Tibial nerve (tissue), 4 donors: ENCODE data around the gene GPX5. TPM values are rescaled to one million over a fixed set of nuclear protein-coding genes. Genes with fewer than 3 reads are reported as not detected.
"Not testable (repeated sequence)": the region's sequence is repeated elsewhere in the genome, so short reads cannot be mapped to it uniquely, and the experiment has no call there.

Experiments used
- DNase-seq, 2 donors: peaks; one replicate each; pipeline ENCODE4 v3.0.0-alpha.2; 2019; ENCODE audit warnings: low spot score in 2 of 2
- H3K27ac ChIP-seq, 4 donors: fragments of 200-600 bp; sonication (generic) in 3 of 4; one replicate each; pipeline ENCODE4 v1.5.1; 2017 to 2019; ENCODE audit warnings: mild to moderate bottlenecking in 1 of 4
- H3K27me3 ChIP-seq, 2 donors: fragments of 200-600 bp; sonication (generic) in 1 of 2; one replicate each; pipeline versions ENCODE4 v1.5.1 to v1.6.0; 2017 to 2019
- H3K36me3 ChIP-seq, 3 donors: fragments of 200-600 bp; sonication (generic); one replicate each; pipeline ENCODE4 v1.5.1; 2018 to 2019
- H3K4me1 ChIP-seq, 4 donors: fragments of 200-600 bp; sonication (generic) in 3 of 4; one replicate each; pipeline ENCODE4 v1.5.1; 2017 to 2019
- H3K4me3 ChIP-seq, 4 donors: fragments of 200-600 bp; sonication (generic) in 3 of 4; one replicate each; pipeline ENCODE4 v1.5.1; 2017 to 2019; ENCODE audit warnings: mild to moderate bottlenecking in 1 of 4, moderate library complexity in 1 of 4
- H3K9me3 ChIP-seq, 4 donors: fragments of 200-600 bp; sonication (generic) in 3 of 4; one replicate each; pipeline ENCODE4 v1.5.1; 2017 to 2019
- EP300 ChIP-seq, 2 donors: sonication (generic); formaldehyde crosslinking; IDR thresholded peaks; one replicate each; pipeline ENCODE4 v1.6.1; 2017; ENCODE audit warnings: antibody characterized with exemption in 2 of 2, mild to moderate bottlenecking in 1 of 2
- POLR2A ChIP-seq, 2 donors: fragments of 450-650 bp; IDR thresholded peaks; one replicate each; pipeline ENCODE4 v1.6.1; 2017; ENCODE audit warnings: antibody characterized with exemption in 2 of 2, mild to moderate bottlenecking in 2 of 2, moderate library complexity in 2 of 2
- WGBS, 2 donors: methylation state at CpG; one replicate each; pipeline ENCODE4 v1.1.5; 2018; 5-methylcytosine and 5-hydroxymethylcytosine counted together
- total RNA-seq, 4 donors: library from RNA; depleted of rRNA; stranded (reverse); fragments of >200 nt; gene quantifications; one replicate each; pipeline ENCODE4 v1.1.0, GENCODE V29; 2016
- TF ChIP-seq, protein P1 (sequence below), 5 experiments: fragments of 200-600 bp in 3 of 5; fragments of 450-650 bp in 2 of 5; sonication (generic) in 3 of 5; IDR thresholded peaks; one replicate each; pipeline ENCODE4 v1.5.1; 2016 to 2019; ENCODE audit warnings: antibody characterized with exemption in 5 of 5, mild to moderate bottlenecking in 3 of 5, moderate library complexity in 2 of 5

GPX5 gene
- total RNA-seq, 4 donors from 2014 or later = not detected

DNA sequence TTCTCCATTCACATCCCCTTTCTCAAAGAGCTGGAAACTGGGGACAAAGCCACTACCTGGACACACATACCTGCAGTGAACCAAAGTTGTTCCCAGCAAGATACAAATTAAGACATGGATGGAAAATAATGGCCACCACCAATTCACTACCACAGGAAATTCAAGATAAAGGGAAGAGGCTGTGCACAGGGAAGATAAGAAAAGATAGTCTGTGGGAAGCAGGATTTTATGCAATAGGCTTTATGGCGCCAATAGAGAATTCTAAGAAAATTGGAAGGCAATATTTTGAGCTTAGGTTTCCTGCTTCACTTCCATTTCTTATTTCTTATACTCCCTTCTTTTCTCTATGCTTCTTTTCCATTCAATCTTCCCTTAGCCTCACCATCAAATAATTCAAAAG, 19.9 kb upstream of the GPX5 start:
- H3K27me3 ChIP-seq = no peaks in the 10 kb centered on the region
- H3K36me3 ChIP-seq = no peaks in the 10 kb centered on the region
- no peak overlapping the region for H3K4me3 ChIP-seq
- H3K4me1 ChIP-seq = no peaks in the 10 kb centered on the region
- no peak for DNase-seq
- H3K27ac ChIP-seq = no peak overlapping the region
- H3K9me3 ChIP-seq = no peaks in the 10 kb centered on the region
- TF ChIP-seq POLR2A (IDR thresholded peaks at IDR 0.05) = no peak
- TF ChIP-seq, protein P1, sequence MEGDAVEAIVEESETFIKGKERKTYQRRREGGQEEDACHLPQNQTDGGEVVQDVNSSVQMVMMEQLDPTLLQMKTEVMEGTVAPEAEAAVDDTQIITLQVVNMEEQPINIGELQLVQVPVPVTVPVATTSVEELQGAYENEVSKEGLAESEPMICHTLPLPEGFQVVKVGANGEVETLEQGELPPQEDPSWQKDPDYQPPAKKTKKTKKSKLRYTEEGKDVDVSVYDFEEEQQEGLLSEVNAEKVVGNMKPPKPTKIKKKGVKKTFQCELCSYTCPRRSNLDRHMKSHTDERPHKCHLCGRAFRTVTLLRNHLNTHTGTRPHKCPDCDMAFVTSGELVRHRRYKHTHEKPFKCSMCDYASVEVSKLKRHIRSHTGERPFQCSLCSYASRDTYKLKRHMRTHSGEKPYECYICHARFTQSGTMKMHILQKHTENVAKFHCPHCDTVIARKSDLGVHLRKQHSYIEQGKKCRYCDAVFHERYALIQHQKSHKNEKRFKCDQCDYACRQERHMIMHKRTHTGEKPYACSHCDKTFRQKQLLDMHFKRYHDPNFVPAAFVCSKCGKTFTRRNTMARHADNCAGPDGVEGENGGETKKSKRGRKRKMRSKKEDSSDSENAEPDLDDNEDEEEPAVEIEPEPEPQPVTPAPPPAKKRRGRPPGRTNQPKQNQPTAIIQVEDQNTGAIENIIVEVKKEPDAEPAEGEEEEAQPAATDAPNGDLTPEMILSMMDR (IDR thresholded peaks at IDR 0.05) = no peak
- TF ChIP-seq EP300 (IDR thresholded peaks at IDR 0.05) = no peak
- WGBS, 2 donors = 86 to 91% methylated on average over 1 of the region's 1 CpG

DNA sequence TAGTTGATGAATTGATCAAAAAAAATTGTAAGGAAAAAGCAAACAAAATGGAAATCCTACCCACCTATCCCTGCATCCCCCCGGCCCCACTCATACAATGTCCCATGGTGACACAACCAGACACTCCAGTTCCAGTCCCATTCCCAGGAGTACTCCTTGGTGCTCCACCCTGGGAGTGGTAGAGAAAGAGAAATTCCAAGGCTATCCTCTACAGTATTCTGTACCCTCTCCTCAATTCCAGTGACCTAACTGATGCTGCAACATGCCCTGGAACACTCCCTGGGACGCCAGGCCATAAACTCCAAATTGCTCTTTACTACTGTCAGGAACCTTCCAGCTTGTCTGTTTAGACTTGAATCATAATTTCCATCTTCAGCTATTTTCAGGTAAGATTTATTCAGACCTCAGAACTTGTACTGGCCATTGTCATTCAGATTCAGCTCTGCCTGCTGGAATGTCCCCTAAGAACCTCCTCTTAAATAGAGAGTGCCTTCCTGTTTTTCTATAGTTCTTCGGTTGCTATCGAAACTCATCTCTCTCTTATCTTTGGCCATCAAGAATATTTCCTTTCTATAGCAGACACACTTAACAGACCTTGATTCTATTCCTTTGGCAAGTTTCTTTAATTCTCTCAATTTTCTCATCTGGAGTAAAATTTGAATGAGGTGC, 18.7 kb upstream of the GPX5 start:
- H3K4me3 ChIP-seq = no peak overlapping the region
- no peaks in the 10 kb centered on the region for H3K4me1 ChIP-seq
- no peaks in the 10 kb centered on the region for H3K36me3 ChIP-seq
- no peak overlapping the region for H3K27ac ChIP-seq
- no peak for DNase-seq
- peaks cover 0 to 3% (median 0%) of the 10 kb centered on the region in 4 donors for H3K9me3 ChIP-seq
- 63 to 71% methylated on average over 4 of the region's 4 CpGs for WGBS, 2 donors
- no peak for TF ChIP-seq EP300 (IDR thresholded peaks at IDR 0.05)
- no peak for TF ChIP-seq POLR2A (IDR thresholded peaks at IDR 0.05)
- H3K27me3 ChIP-seq = no peaks in the 10 kb centered on the region

DNA sequence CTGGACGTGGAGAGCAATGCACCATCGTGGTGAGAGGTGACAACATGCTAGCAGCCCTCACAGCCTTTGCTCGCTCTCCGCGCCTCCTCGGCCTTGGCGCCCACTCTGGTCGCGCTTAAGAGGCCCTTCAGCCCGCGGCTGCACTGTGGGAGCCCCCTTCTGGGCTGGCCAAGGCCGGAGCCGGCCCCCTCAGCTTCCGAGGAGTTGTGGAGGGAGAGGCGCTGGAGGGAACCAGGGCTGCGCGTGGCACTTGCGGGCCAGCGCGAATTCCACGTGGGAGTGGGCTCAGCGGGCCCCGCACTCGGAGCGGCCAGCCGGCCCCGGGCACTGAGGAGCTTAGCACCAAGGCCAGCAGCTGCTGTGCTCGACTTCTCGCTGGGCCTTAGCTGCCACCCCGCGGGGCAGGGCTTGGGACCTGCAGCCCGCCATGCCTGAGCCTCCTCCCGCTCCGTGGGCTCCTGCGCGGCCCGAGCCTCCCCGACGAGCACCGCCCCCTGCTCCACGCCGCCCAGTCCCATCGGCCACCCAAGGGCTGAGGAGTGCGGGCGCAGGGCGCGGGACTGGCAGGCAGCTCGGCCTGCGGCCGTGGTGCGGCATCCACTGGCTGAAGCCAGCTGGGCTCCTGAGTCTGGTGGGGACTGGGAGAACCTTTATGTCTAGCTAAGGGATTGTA, 13.9 kb upstream of the GPX5 start:
- Histone ChIP-seq H3K9me3 (peaks cover 0 to 3% (median 0%) of the 10 kb centered on the region in 4 donors), H3K4me3 (no peak overlapping the region), H3K36me3 (no peaks in the 10 kb centered on the region), H3K4me1 (no peaks in the 10 kb centered on the region), H3K27me3 (no peaks in the 10 kb centered on the region), H3K27ac (no peak overlapping the region)
- 95 to 96% methylated on average over 19 to 28 of the region's 51 CpGs for WGBS, 2 donors
- TF ChIP-seq EP300 (IDR thresholded peaks at IDR 0.05) (no peak), POLR2A (IDR thresholded peaks at IDR 0.05) (no peak)
- TF ChIP-seq, protein P1 (IDR thresholded peaks at IDR 0.05) = no peak
- no peak for DNase-seq

DNA sequence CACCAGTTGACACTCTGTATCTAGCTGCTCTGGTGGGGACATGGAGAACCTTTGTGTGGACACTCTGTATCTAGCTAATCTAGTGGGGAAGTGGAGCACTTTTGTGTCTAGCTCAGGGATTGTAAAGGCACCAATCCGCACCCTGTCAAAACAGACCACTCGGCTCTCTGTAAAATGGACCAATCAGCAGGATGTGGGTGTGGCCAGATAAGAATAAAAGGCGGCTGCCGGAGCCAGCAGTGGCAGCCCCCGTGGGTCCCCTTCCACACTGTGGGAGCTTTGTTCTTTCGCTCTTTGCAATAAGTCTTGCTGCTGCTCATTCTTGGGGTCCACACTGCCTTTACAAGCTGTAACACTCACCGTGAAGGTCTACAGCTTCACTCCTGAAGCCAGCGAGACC, 13.3 kb upstream of the GPX5 start:
- not testable (repeated sequence) for H3K27ac ChIP-seq, H3K36me3 ChIP-seq, H3K4me1 ChIP-seq, H3K9me3 ChIP-seq, DNase-seq, H3K4me3 ChIP-seq, H3K27me3 ChIP-seq
- 79 to 85% methylated on average over 8 of the region's 8 CpGs for WGBS, 2 donors

DNA sequence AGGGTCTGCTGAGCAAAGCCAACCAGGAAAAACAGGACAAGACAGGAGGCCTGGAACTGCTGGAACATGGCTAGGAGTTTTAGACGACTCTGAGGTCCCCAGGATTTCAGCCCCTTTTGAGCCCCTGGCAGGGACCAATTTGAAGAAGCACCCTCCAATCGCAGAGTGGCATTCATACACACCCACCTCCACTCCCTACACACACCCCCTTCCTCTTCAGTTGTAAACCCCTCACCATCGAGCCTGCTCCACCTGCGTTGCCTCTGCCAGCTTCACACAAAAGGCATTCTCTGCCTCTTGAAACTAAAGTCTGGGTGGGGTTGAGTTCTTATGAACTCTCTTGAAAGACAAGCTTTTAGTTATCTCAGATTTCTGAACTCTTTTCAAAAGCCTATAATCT, 10.0 kb upstream of the GPX5 start, which contains the start of gene GPX6:
GPX6 (minus strand) TSS at position 118 of the 400 bp plus-strand sequence; CDS start at position 68, 50 bp downstream.
- Histone ChIP-seq H3K4me3 (no peak within 1 kb of the TSS), H3K27ac (no peak within 1 kb of the TSS), H3K36me3 (no peaks in the 10 kb centered on the region), H3K27me3 (no peaks in the 10 kb centered on the region), H3K4me1 (no peaks in the 10 kb centered on the region), H3K9me3 (peaks cover 0 to 3% (median 0%) of the 10 kb centered on the region in 4 donors)
- TF ChIP-seq, protein P1 (IDR thresholded peaks at IDR 0.05) = no peak
- TF ChIP-seq POLR2A (IDR thresholded peaks at IDR 0.05) (no peak), EP300 (IDR thresholded peaks at IDR 0.05) (no peak)
- 32 to 51% methylated on average over 4 of the region's 4 CpGs for WGBS, 2 donors
- DNase-seq = no peak

DNA sequence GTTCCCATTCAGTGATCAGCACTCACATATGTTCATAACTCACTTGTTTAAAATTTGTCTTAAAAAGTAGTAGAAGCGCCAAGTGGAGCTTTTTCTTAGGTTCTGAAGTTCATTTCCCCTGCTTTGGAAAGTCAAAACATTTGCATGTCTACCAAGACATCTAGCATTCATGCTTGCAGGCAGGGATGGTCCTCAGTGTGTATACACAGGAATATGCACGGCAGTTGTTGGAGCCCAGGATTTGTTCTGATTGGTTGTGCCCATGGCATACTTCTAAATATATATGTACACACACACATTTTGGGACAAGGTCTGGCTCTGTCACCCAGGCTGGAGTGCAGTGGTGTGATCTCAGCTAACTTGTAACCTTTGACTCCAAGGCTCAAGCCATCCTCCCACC, 7.7 kb upstream of the GPX5 start:
- Histone ChIP-seq H3K27me3 (no peaks in the 10 kb centered on the region), H3K4me1 (no peaks in the 10 kb centered on the region), H3K36me3 (no peaks in the 10 kb centered on the region), H3K4me3 (no peak overlapping the region), H3K9me3 (no peaks in the 10 kb centered on the region), H3K27ac (no peak overlapping the region)
- 76 to 79% methylated on average over 2 of the region's 2 CpGs for WGBS, 2 donors
- TF ChIP-seq, protein P1 (IDR thresholded peaks at IDR 0.05) = no peak
- TF ChIP-seq EP300 (IDR thresholded peaks at IDR 0.05) = no peak
- no peak for TF ChIP-seq POLR2A (IDR thresholded peaks at IDR 0.05)
- no peak for DNase-seq
